Neutrophil (primary cell): ENCODE data around the gene ZNF846.
A peak's percentile ranks its signal among the peaks of the same experiment; 100 is the strongest.

Experiments used
- H3K27ac ChIP-seq: fragments of 200-600 bp; sonication (generic); 2 replicates; pipeline ENCODE4 v1.5.1; 2016; ENCODE audit warnings: mild to moderate bottlenecking, moderate library complexity
- H3K27me3 ChIP-seq: fragments of 200-600 bp; sonication (generic); 2 replicates; pipeline ENCODE4 v1.6.0; 2016; ENCODE audit warnings: mild to moderate bottlenecking
- H3K36me3 ChIP-seq: fragments of 200-600 bp; sonication (generic); 2 replicates; pipeline ENCODE4 v1.5.1; 2017
- H3K4me1 ChIP-seq, 2 experiments: fragments of 200-600 bp in 1 of 2; sonication (generic) in 1 of 2; 1 replicate in 1 of 2; 2 replicates in 1 of 2; pipeline versions ENCODE4 v1.5.1 to v1.6.1; 2013 to 2016; ENCODE audit warnings: low read depth in 1 of 2, low read length in 1 of 2, mild to moderate bottlenecking in 1 of 2, moderate library complexity in 1 of 2; ENCODE audit not compliant: control insufficient read depth in 1 of 2, insufficient read depth in 1 of 2
- H3K4me3 ChIP-seq, 2 experiments: fragments of 200-600 bp in 1 of 2; sonication (generic) in 1 of 2; 1 replicate in 1 of 2; 2 replicates in 1 of 2; pipeline ENCODE4 v1.5.1; 2013 to 2016; ENCODE audit warnings: low read depth in 1 of 2, low read length in 1 of 2, mild to moderate bottlenecking in 1 of 2, moderate library complexity in 1 of 2
- H3K9me3 ChIP-seq: fragments of 200-600 bp; sonication (generic); 2 replicates; pipeline ENCODE4 v1.5.1; 2016
- TF ChIP-seq, protein P1 (sequence below): fragments of 200-600 bp; sonication (generic); IDR thresholded peaks from 2 replicates; pipeline ENCODE4 v1.5.1; 2016; ENCODE audit warnings: antibody characterized with exemption

Gene ZNF846

DNA sequence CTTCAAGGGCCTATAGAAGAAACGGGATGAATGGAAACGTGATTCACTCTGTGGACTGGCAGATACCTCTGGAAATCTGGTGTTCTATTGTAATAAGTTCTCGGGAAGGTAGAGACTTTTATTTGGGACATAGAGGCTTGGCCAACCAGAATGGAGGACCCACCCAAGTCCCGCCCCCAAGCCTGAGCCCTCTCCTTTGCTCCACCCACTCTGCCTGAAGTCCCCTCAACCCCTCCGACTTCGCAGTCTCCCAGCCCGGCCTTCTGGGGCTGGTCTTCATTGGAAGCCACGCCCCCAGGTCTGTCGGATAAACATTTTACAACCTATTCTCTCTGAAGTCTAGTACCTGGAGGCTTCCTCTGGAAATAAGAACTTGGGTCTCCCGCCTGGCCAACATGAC is 33.4 kb upstream of the ZNF846 start:
- Histone ChIP-seq H3K27ac (no peak overlapping the region), H3K4me1 (peaks cover 13 to 14% of the 10 kb centered on the region in 2 experiments), H3K36me3 (peaks cover 11% of the 10 kb centered on the region), H3K27me3 (no peaks in the 10 kb centered on the region), H3K4me3 (no peak overlapping the region), H3K9me3 (no peaks in the 10 kb centered on the region)
- TF ChIP-seq, protein P1, sequence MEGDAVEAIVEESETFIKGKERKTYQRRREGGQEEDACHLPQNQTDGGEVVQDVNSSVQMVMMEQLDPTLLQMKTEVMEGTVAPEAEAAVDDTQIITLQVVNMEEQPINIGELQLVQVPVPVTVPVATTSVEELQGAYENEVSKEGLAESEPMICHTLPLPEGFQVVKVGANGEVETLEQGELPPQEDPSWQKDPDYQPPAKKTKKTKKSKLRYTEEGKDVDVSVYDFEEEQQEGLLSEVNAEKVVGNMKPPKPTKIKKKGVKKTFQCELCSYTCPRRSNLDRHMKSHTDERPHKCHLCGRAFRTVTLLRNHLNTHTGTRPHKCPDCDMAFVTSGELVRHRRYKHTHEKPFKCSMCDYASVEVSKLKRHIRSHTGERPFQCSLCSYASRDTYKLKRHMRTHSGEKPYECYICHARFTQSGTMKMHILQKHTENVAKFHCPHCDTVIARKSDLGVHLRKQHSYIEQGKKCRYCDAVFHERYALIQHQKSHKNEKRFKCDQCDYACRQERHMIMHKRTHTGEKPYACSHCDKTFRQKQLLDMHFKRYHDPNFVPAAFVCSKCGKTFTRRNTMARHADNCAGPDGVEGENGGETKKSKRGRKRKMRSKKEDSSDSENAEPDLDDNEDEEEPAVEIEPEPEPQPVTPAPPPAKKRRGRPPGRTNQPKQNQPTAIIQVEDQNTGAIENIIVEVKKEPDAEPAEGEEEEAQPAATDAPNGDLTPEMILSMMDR = no peak

DNA sequence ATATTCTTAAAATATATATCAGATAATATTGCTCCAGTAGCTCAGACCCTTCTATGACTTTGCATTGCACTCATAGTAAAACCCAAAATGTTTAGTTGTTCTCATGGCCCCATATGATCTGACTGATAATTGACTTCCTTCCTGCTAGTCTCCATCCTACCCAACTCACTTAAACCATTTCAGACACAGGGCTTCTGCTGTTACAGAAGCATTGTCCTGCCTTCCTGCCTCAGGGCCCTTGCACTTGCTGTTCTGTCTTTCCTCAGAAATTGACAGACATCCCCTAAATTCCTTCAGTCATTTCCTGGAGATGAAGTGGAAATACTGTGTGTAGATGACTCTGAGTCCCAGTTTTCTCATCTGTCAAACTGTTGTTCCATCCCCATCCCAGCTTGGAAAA is 30.6 kb upstream of the ZNF846 start:
- Histone ChIP-seq H3K9me3 (no peaks in the 10 kb centered on the region), H3K4me3 (no peak overlapping the region), H3K4me1 (peaks cover 21 to 23% of the 10 kb centered on the region in 2 experiments), H3K36me3 (no peaks in the 10 kb centered on the region), H3K27ac (no peak overlapping the region), H3K27me3 (no peaks in the 10 kb centered on the region)
- TF ChIP-seq, protein P1 = no peak

GRCh38 chr19:9797871-9798270 is 29.3 kb upstream of the ZNF846 start:
- TF ChIP-seq, protein P1 = no peak
- Histone ChIP-seq H3K27ac (peak overlapping the region; percentile 31), H3K9me3 (no peaks in the 10 kb centered on the region)

GRCh38 chr19:9796113-9796773 is 27.7 kb upstream of the ZNF846 start:
- Histone ChIP-seq H3K36me3 (no peaks in the 10 kb centered on the region), H3K27me3 (no peaks in the 10 kb centered on the region), H3K4me3 (no peak overlapping the region), H3K4me1 (peaks cover 21 to 31% of the 10 kb centered on the region in 2 experiments), H3K27ac (peak overlapping the region; percentile 44), H3K9me3 (no peaks in the 10 kb centered on the region)
- TF ChIP-seq, protein P1 = peak; percentile 88

More at GRCh38 chr19:9797871-9798270, 29.3 kb upstream of the ZNF846 start:
- peaks cover 21 to 26% of the 10 kb centered on the region in 2 experiments for H3K4me1 ChIP-seq
- H3K36me3 ChIP-seq = no peaks in the 10 kb centered on the region
- H3K27me3 ChIP-seq = no peaks in the 10 kb centered on the region
- H3K4me3 ChIP-seq = no peak overlapping the region

GRCh38 chr19:9793071-9793591 is 24.6 kb upstream of the ZNF846 start:
- no peaks in the 10 kb centered on the region for H3K36me3 ChIP-seq
- H3K27ac ChIP-seq = peak overlapping the region; percentile 94
- no peaks in the 10 kb centered on the region for H3K27me3 ChIP-seq
- H3K4me1 ChIP-seq = peaks cover 16 to 25% of the 10 kb centered on the region in 2 experiments
- TF ChIP-seq, protein P1 = no peak
- peak overlapping the region; percentile 67 to 91 for H3K4me3 ChIP-seq
- H3K9me3 ChIP-seq = no peaks in the 10 kb centered on the region
